ENCODE results near the gene PADI2. TPM values are rescaled to one million over a fixed set of nuclear protein-coding genes. Genes with fewer than 3 reads are reported as not detected.
A peak's percentile ranks its signal among the peaks of the same experiment; 100 is the strongest.

The PADI2 gene
- total and polyA plus RNA-seq, 9 of the 15 experiments (the other 6 are each of a cell fraction or from before 2014, with no cell fraction given): 0.01 to 0.11 (median 0.01) TPM; not detected in 5

GRCh38 chr1:17059391-17060305, 59.6 kb downstream of the PADI2 start (continued):
- TF ChIP-seq, protein P1, sequence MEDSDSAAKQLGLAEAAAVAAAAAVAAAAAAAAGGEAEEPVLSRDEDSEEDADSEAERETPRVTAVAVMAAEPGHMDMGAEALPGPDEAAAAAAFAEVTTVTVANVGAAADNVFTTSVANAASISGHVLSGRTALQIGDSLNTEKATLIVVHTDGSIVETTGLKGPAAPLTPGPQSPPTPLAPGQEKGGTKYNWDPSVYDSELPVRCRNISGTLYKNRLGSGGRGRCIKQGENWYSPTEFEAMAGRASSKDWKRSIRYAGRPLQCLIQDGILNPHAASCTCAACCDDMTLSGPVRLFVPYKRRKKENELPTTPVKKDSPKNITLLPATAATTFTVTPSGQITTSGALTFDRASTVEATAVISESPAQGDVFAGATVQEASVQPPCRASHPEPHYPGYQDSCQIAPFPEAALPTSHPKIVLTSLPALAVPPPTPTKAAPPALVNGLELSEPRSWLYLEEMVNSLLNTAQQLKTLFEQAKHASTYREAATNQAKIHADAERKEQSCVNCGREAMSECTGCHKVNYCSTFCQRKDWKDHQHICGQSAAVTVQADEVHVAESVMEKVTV (CRISPR knock-in tag; IDR thresholded peaks at IDR 0.05): peak; percentile 69; the same call in 1 of the 2 replicates
- TF ChIP-seq NFE2L1 (tag; IDR thresholded peaks at IDR 0.05; ENCODE audit: borderline replicate concordance, low read depth) (no peak), EGR1 (conservative IDR thresholded peaks at IDR 0.05) (no peak), BDP1 (IDR thresholded peaks at IDR 0.05; ENCODE audit: insufficient read depth, insufficient read length) (no peak), HCFC1 (IDR thresholded peaks at IDR 0.05; ENCODE audit: low read depth, low read length) (0 out of 2 replicates have a peak, but pooled peaks have one; percentile 18), RAD21 (CRISPR knock-in tag; conservative IDR thresholded peaks at IDR 0.05 in 1 of 2, IDR thresholded peaks at IDR 0.05 in 1 of 2) (peak; percentile 79 to 92), BHLHE40 (IDR thresholded peaks at IDR 0.05; ENCODE audit: low read length) (peak; percentile 25; the same call in 1 of the 2 replicates), STAG1 (CRISPR knock-in tag; IDR thresholded peaks at IDR 0.05; ENCODE audit: borderline replicate concordance) (peak; percentile 72; the same call in 1 of the 2 replicates), MLX (CRISPR knock-in tag; conservative IDR thresholded peaks at IDR 0.05) (no peak), ZNF282 (CRISPR knock-in tag; IDR thresholded peaks at IDR 0.05) (0 out of 2 replicates have a peak, but pooled peaks have one; percentile 18), SMC3 (conservative IDR thresholded peaks at IDR 0.05; ENCODE audit: insufficient read depth, low read depth, low read length) (peak; percentile 77), MNT (conservative IDR thresholded peaks at IDR 0.05) (no peak)
- TF ChIP-seq, protein P2, sequence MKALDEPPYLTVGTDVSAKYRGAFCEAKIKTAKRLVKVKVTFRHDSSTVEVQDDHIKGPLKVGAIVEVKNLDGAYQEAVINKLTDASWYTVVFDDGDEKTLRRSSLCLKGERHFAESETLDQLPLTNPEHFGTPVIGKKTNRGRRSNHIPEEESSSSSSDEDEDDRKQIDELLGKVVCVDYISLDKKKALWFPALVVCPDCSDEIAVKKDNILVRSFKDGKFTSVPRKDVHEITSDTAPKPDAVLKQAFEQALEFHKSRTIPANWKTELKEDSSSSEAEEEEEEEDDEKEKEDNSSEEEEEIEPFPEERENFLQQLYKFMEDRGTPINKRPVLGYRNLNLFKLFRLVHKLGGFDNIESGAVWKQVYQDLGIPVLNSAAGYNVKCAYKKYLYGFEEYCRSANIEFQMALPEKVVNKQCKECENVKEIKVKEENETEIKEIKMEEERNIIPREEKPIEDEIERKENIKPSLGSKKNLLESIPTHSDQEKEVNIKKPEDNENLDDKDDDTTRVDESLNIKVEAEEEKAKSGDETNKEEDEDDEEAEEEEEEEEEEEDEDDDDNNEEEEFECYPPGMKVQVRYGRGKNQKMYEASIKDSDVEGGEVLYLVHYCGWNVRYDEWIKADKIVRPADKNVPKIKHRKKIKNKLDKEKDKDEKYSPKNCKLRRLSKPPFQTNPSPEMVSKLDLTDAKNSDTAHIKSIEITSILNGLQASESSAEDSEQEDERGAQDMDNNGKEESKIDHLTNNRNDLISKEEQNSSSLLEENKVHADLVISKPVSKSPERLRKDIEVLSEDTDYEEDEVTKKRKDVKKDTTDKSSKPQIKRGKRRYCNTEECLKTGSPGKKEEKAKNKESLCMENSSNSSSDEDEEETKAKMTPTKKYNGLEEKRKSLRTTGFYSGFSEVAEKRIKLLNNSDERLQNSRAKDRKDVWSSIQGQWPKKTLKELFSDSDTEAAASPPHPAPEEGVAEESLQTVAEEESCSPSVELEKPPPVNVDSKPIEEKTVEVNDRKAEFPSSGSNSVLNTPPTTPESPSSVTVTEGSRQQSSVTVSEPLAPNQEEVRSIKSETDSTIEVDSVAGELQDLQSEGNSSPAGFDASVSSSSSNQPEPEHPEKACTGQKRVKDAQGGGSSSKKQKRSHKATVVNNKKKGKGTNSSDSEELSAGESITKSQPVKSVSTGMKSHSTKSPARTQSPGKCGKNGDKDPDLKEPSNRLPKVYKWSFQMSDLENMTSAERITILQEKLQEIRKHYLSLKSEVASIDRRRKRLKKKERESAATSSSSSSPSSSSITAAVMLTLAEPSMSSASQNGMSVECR (CRISPR knock-in tag; IDR thresholded peaks at IDR 0.05): peak; percentile 37; the same call in 1 of the 2 replicates
- TF ChIP-seq, protein P3, sequence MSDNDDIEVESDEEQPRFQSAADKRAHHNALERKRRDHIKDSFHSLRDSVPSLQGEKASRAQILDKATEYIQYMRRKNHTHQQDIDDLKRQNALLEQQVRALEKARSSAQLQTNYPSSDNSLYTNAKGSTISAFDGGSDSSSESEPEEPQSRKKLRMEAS (CRISPR knock-in tag; IDR thresholded peaks at IDR 0.05): peak; percentile 24; the same call in 1 of the 2 replicates
